Chondrocyte (in vitro differentiated cells): ENCODE measurements around the gene BBS1. TPM values are rescaled to one million over a fixed set of nuclear protein-coding genes. Genes with fewer than 3 reads are reported as not detected.
"Not testable (repeated sequence)": the region's sequence is repeated elsewhere in the genome, so short reads cannot be mapped to it uniquely, and the experiment has no call there.

Experiments used
- DNase-seq: peaks from one replicate; pipeline ENCODE4 v3.0.0; 2021; ENCODE audit warnings: mixed read lengths, low spot score
- H3K27ac Mint-ChIP-seq: one replicate; pipeline ENCODE4 v1.8.0; 2021; ENCODE audit warnings: mild to moderate bottlenecking, moderate library complexity, mixed read lengths; ENCODE audit not compliant: unreplicated experiment
- H3K27me3 Mint-ChIP-seq: 2 replicates; pipeline ENCODE4 v1.8.0; 2021; ENCODE audit warnings: low read depth, mixed read lengths
- H3K36me3 Mint-ChIP-seq: 2 replicates; pipeline ENCODE4 v1.8.0; 2021; ENCODE audit warnings: low read depth, mixed read lengths
- H3K4me1 Mint-ChIP-seq: 2 replicates; pipeline ENCODE4 v1.8.0; 2021; ENCODE audit warnings: low read depth, mild to moderate bottlenecking, mixed read lengths
- H3K4me3 Mint-ChIP-seq: one replicate; pipeline ENCODE4 v1.8.0; 2021; ENCODE audit warnings: mild to moderate bottlenecking, moderate library complexity, mixed read lengths; ENCODE audit not compliant: unreplicated experiment
- H3K9me3 Mint-ChIP-seq: 2 replicates; pipeline ENCODE4 v1.8.0; 2021; ENCODE audit warnings: low read depth, mixed read lengths
- total RNA-seq: library from RNA; stranded (reverse); gene quantifications from 3 replicates; pipeline ENCODE4 v1.2.1, GENCODE V29; 2021
- TF ChIP-seq, protein P1 (sequence below): fragments of 200-600 bp; sonication (generic); IDR thresholded peaks from 2 replicates; pipeline ENCODE4 v1.5.0; 2021; ENCODE audit warnings: antibody characterized with exemption, mild to moderate bottlenecking, moderate library complexity

BBS1 gene
- total RNA-seq, 1 donor from 2014 or later, result 20.6 TPM

DNA sequence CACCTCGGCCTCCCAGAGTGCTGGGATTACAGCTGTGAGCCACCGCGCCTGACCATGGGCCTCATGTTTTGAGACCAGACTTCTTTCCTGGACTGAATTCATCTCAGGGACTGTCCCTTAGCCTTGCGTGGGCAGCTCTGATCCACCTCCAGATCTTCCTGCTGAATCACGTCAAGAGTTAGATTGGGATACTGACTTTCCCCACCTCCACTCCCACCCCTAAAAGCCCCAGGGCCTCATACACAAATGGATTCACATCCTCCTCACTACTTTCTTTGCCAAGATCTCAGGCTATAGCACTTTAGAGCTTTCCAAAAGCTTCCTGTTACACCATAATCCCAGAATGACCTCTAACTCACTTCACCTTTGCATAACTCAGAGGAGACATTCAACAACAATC, 70.4 kb downstream of the BBS1 start:
- peaks cover 3% of the 10 kb centered on the region for H3K27me3 Mint-ChIP-seq
- peaks cover 5% of the 10 kb centered on the region for H3K9me3 Mint-ChIP-seq
- H3K36me3 Mint-ChIP-seq, result no peaks in the 10 kb centered on the region
- H3K4me3 Mint-ChIP-seq, result no peak overlapping the region
- DNase-seq, result no peak
- no peak overlapping the region for H3K27ac Mint-ChIP-seq
- H3K4me1 Mint-ChIP-seq, result peaks cover 8% of the 10 kb centered on the region
- TF ChIP-seq, protein P1, sequence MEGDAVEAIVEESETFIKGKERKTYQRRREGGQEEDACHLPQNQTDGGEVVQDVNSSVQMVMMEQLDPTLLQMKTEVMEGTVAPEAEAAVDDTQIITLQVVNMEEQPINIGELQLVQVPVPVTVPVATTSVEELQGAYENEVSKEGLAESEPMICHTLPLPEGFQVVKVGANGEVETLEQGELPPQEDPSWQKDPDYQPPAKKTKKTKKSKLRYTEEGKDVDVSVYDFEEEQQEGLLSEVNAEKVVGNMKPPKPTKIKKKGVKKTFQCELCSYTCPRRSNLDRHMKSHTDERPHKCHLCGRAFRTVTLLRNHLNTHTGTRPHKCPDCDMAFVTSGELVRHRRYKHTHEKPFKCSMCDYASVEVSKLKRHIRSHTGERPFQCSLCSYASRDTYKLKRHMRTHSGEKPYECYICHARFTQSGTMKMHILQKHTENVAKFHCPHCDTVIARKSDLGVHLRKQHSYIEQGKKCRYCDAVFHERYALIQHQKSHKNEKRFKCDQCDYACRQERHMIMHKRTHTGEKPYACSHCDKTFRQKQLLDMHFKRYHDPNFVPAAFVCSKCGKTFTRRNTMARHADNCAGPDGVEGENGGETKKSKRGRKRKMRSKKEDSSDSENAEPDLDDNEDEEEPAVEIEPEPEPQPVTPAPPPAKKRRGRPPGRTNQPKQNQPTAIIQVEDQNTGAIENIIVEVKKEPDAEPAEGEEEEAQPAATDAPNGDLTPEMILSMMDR, result no peak

DNA sequence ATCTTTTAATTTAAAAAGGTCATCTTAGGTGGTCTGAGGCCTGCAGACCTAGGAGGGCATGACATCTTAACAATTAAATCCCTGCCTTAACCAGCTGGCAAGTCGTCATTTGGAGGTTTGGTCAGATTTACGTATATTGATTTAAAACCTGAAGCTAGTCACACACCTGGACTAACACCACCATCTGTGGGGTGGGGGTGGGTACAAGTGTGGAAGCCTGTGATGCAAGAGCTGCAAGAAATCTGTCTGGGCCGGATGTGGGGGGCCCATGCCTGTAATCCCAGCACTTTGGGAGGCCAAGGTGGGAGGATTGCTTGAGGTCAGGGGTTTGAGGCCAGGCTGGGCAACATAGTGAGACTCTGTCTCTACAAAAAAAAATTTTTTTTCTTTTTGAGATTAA, 70.8 kb downstream of the BBS1 start:
- Mint-ChIP-seq H3K27me3 (peaks cover 1% of the 10 kb centered on the region), H3K4me3 (no peak overlapping the region), H3K36me3 (no peaks in the 10 kb centered on the region), H3K27ac (no peak overlapping the region), H3K9me3 (peaks cover 5% of the 10 kb centered on the region), H3K4me1 (peaks cover 8% of the 10 kb centered on the region)
- no peak for DNase-seq
- TF ChIP-seq, protein P1, result no peak

DNA sequence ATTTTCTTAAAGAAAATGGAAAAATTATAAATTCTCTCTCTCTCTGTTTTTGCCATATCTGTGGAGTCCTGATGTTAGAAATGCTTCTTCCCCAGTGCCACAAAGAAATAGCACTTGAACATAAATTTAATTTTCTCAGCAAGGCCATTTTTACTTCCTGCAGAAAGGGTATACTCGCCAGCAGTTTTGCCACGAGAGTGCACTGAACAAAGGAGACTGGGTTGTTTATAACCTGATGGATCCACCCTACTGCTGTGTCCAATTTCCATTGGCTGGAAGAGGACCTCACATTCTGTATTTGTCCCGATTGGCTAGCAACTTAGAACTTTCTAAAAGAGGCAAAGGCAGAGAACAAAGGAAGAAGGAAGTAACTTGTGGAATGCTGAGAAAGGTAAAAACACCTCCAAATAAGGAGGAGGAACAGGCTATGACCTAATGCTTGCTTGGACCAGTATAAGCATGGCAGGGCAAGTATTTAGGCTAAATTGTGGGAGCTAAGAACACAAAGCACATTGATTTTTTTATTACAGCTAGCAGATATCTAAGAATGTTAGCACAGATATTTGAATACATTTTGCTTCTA, 72.2 kb downstream of the BBS1 start:
- H3K4me3 Mint-ChIP-seq, H3K27me3 Mint-ChIP-seq, DNase-seq, H3K36me3 Mint-ChIP-seq, H3K4me1 Mint-ChIP-seq, H3K9me3 Mint-ChIP-seq, H3K27ac Mint-ChIP-seq: not testable (repeated sequence)

Other genes with a start within 250 kb of the BBS1 start
- gene RAB1B, start 242.0 kb upstream of the BBS1 start, total RNA-seq, result 124 to 125 TPM (median 124 TPM) in 3 replicates
- 2.5 to 2.8 TPM (median 2.8 TPM) in 3 replicates for gene CNIH2, start 232.5 kb upstream of the BBS1 start, total RNA-seq
- gene YIF1A, start 221.5 kb upstream of the BBS1 start, total RNA-seq, result 180 to 193 TPM (median 187 TPM) in 3 replicates
- 2.0 to 4.7 TPM (median 4.3 TPM) in 3 replicates for gene TMEM151A, start 218.7 kb upstream of the BBS1 start, total RNA-seq
- 44.5 to 113 TPM (median 109 TPM) in 3 replicates for gene CD248, start 193.6 kb upstream of the BBS1 start, total RNA-seq
- gene RIN1, start 174.2 kb upstream of the BBS1 start, total RNA-seq, result 7.1 to 7.7 TPM (median 7.2 TPM) in 3 replicates
- 22.4 to 23.6 TPM (median 23.3 TPM) in 3 replicates for gene BRMS1, start 165.5 kb upstream of the BBS1 start, total RNA-seq
- 18.2 to 30.4 TPM (median 21.1 TPM) in 3 replicates for gene B4GAT1, start 163.0 kb upstream of the BBS1 start, total RNA-seq
- gene SLC29A2, start 138.9 kb upstream of the BBS1 start, total RNA-seq, result 2.6 to 8.9 TPM (median 7.9 TPM) in 3 replicates
- gene NPAS4, start 89.6 kb upstream of the BBS1 start, total RNA-seq, result 0.60 to 1.7 TPM (median 1.2 TPM) in 3 replicates
- 30.9 to 45.6 TPM (median 35.9 TPM) in 3 replicates for gene MRPL11, start 71.8 kb upstream of the BBS1 start, total RNA-seq
- gene PELI3, start 43.7 kb upstream of the BBS1 start, total RNA-seq, result 9.1 to 10.5 TPM (median 10.0 TPM) in 3 replicates
- 43.2 to 54.7 TPM (median 44.4 TPM) in 3 replicates for gene DPP3, start 30.2 kb upstream of the BBS1 start, total RNA-seq
- 13.5 to 16.2 TPM (median 13.8 TPM) in 3 replicates for gene ZDHHC24, start 35.4 kb downstream of the BBS1 start, total RNA-seq
- gene ACTN3, start 36.3 kb downstream of the BBS1 start, total RNA-seq, result 0.07 TPM in 1 of 3 replicates, not detected in the others
- gene CTSF, start 58.0 kb downstream of the BBS1 start, total RNA-seq, result not detected in 3 replicates
- 0.23 to 0.32 TPM (median 0.27 TPM) in 3 replicates for gene CCDC87, start 82.4 kb downstream of the BBS1 start, total RNA-seq
- gene CCS, start 82.5 kb downstream of the BBS1 start, total RNA-seq, result 31.0 to 34.2 TPM (median 32.3 TPM) in 3 replicates
- 43.9 to 65.2 TPM (median 45.6 TPM) in 3 replicates for gene RBM14, start 106.0 kb downstream of the BBS1 start, total RNA-seq
- 109 to 118 TPM (median 117 TPM) in 3 replicates for gene RBM4, start 128.1 kb downstream of the BBS1 start, total RNA-seq
- 19.6 to 26.3 TPM (median 22.5 TPM) in 3 replicates for gene RBM4B, start 167.3 kb downstream of the BBS1 start, total RNA-seq
- 13.2 to 18.6 TPM (median 15.7 TPM) in 3 replicates for gene SPTBN2, start 218.6 kb downstream of the BBS1 start, total RNA-seq